HEK293 (cell line): ENCODE results near the gene GGNBP2.
A peak's percentile ranks its signal among the peaks of the same experiment; 100 is the strongest.

ENCODE experiments used
- BCL11A ChIP-seq: fragments of 450-650 bp; formaldehyde crosslinking; IDR thresholded peaks from 2 replicates; pipeline ENCODE4 v1.5.1; 2016; ENCODE audit warnings: low read depth, missing biosample characterization, missing genetic modification characterization
- GFI1B ChIP-seq: fragments of 450-650 bp; formaldehyde crosslinking; IDR thresholded peaks from 2 replicates; pipeline ENCODE4 v1.5.1; 2016; ENCODE audit warnings: missing biosample characterization, missing genetic modification characterization
- KLF7 ChIP-seq: fragments of 450-650 bp; formaldehyde crosslinking; IDR thresholded peaks from 2 replicates; pipeline ENCODE4 v1.5.1; 2016; ENCODE audit warnings: missing biosample characterization, missing genetic modification characterization, borderline replicate concordance
- PBX3 ChIP-seq: sonication (generic); formaldehyde crosslinking; IDR thresholded peaks from 2 replicates; pipeline ENCODE4 v1.8.1; 2022; ENCODE audit warnings: mild to moderate bottlenecking, moderate library complexity, missing genetic modification reagents
- REST ChIP-seq: fragments of 450-650 bp; formaldehyde crosslinking; IDR thresholded peaks from 2 replicates; pipeline ENCODE4 v1.5.1; 2016; ENCODE audit warnings: missing biosample characterization, missing genetic modification characterization
- ZBTB49 ChIP-seq: fragments of 450-650 bp; formaldehyde crosslinking; IDR thresholded peaks from 2 replicates; pipeline ENCODE4 v1.5.1; 2016; ENCODE audit warnings: missing biosample characterization, missing genetic modification characterization, low read depth
- ZBTB6 ChIP-seq: fragments of 450-650 bp; formaldehyde crosslinking; IDR thresholded peaks from 2 replicates; pipeline ENCODE4 v1.5.1; 2017; ENCODE audit warnings: missing biosample characterization, missing genetic modification characterization
- ZEB2 ChIP-seq: fragments of 450-650 bp; formaldehyde crosslinking; IDR thresholded peaks from 2 replicates; pipeline ENCODE4 v1.5.1; 2016; ENCODE audit warnings: missing biosample characterization, missing genetic modification characterization
- ZFP69B ChIP-seq: fragments of 450-650 bp; formaldehyde crosslinking; IDR thresholded peaks from 2 replicates; pipeline ENCODE4 v1.5.1; 2016; ENCODE audit warnings: missing biosample characterization, missing genetic modification characterization
- ZIC2 ChIP-seq: fragments of 450-650 bp; formaldehyde crosslinking; IDR thresholded peaks from 2 replicates; pipeline ENCODE4 v1.5.1; 2016; ENCODE audit warnings: missing biosample characterization, missing genetic modification characterization
- ZNF19 ChIP-seq: fragments of 450-650 bp; formaldehyde crosslinking; IDR thresholded peaks from 2 replicates; pipeline ENCODE4; 2016; ENCODE audit warnings: missing biosample characterization, missing genetic modification characterization, low read depth
- ZNF292 ChIP-seq: fragments of 450-650 bp; formaldehyde crosslinking; IDR thresholded peaks from 2 replicates; pipeline ENCODE4 v1.5.1; 2016; ENCODE audit warnings: low read depth, missing biosample characterization, missing genetic modification characterization, borderline replicate concordance
- ZNF366 ChIP-seq: fragments of 450-650 bp; formaldehyde crosslinking; conservative IDR thresholded peaks from 2 replicates; pipeline ENCODE4 v1.5.1; 2016; ENCODE audit warnings: missing biosample characterization, missing genetic modification characterization
- ZNF555 ChIP-seq: fragments of 450-650 bp; formaldehyde crosslinking; conservative IDR thresholded peaks from 2 replicates; pipeline ENCODE4 v1.5.1; 2017; ENCODE audit warnings: missing biosample characterization, mild to moderate bottlenecking, missing genetic modification characterization, inconsistent platforms
- ZNF660 ChIP-seq: fragments of 450-650 bp; IDR thresholded peaks from 2 replicates; pipeline ENCODE4 v1.5.1; 2018; ENCODE audit warnings: missing biosample characterization, mild to moderate bottlenecking, missing genetic modification characterization
- ZNF664 ChIP-seq: fragments of 450-650 bp; formaldehyde crosslinking; IDR thresholded peaks from 2 replicates; pipeline ENCODE4 v1.5.1; 2016; ENCODE audit warnings: missing biosample characterization, missing genetic modification characterization
- ZNF76 ChIP-seq: fragments of 450-650 bp; formaldehyde crosslinking; IDR thresholded peaks from 2 replicates; pipeline ENCODE4; 2016; ENCODE audit warnings: low read depth, missing biosample characterization, missing genetic modification characterization, borderline replicate concordance
- ZSCAN23 ChIP-seq: fragments of 450-650 bp; formaldehyde crosslinking; IDR thresholded peaks from 2 replicates; pipeline ENCODE4 v1.5.1; 2016; ENCODE audit warnings: missing biosample characterization, missing genetic modification characterization
- ZSCAN30 ChIP-seq: fragments of 450-650 bp; IDR thresholded peaks from 2 replicates; pipeline ENCODE4 v1.5.1; 2018; ENCODE audit warnings: missing biosample characterization, mild to moderate bottlenecking, missing genetic modification characterization, moderate library complexity
- TF ChIP-seq, protein P1 (sequence below): fragments of 450-650 bp; formaldehyde crosslinking; IDR thresholded peaks from 2 replicates; pipeline ENCODE4 v1.5.1; 2016; ENCODE audit warnings: missing biosample characterization, missing genetic modification characterization, borderline replicate concordance
- TF ChIP-seq, protein P2 (sequence below): fragments of 450-650 bp; formaldehyde crosslinking; conservative IDR thresholded peaks from 2 replicates; pipeline ENCODE4 v1.5.1; 2016; ENCODE audit warnings: low read depth, missing biosample characterization, missing genetic modification characterization

Gene GGNBP2

GRCh38 chr17:36533935-36534839, 10.5 kb upstream of the GGNBP2 start (continued):
- TF ChIP-seq ZEB2 (tag by site-specific recombination) (peak; percentile 97), ZNF76 (peak; percentile 58; the same call in 1 of the 2 replicates), REST (0 out of 2 replicates have a peak, but pooled peaks have one; percentile 35), BCL11A (tag by site-specific recombination) (no peak), ZBTB49 (no peak), KLF7 (peak; percentile 48; the same call in 1 of the 2 replicates), ZNF660 (tag by site-specific recombination) (peak; percentile 45), PBX3 (CRISPR knock-in tag) (no peak), ZNF664 (tag by site-specific recombination) (no peak), ZFP69B (tag by site-specific recombination) (no peak), ZNF555 (tag by site-specific recombination) (no peak), ZSCAN30 (tag by site-specific recombination) (0 out of 2 replicates have a peak, but pooled peaks have one; percentile 6), ZNF292 (tag by site-specific recombination) (no peak), ZNF19 (tag by site-specific recombination) (no peak), ZNF366 (tag by site-specific recombination) (peak; percentile 77; the same call in 1 of the 2 replicates), ZIC2 (tag by site-specific recombination) (peak; percentile 24; the same call in 1 of the 2 replicates), GFI1B (tag by site-specific recombination) (no peak), ZBTB6 (tag by site-specific recombination) (no peak), ZSCAN23 (tag by site-specific recombination) (0 out of 2 replicates have a peak, but pooled peaks have one; percentile 59)
- TF ChIP-seq, protein P1, sequence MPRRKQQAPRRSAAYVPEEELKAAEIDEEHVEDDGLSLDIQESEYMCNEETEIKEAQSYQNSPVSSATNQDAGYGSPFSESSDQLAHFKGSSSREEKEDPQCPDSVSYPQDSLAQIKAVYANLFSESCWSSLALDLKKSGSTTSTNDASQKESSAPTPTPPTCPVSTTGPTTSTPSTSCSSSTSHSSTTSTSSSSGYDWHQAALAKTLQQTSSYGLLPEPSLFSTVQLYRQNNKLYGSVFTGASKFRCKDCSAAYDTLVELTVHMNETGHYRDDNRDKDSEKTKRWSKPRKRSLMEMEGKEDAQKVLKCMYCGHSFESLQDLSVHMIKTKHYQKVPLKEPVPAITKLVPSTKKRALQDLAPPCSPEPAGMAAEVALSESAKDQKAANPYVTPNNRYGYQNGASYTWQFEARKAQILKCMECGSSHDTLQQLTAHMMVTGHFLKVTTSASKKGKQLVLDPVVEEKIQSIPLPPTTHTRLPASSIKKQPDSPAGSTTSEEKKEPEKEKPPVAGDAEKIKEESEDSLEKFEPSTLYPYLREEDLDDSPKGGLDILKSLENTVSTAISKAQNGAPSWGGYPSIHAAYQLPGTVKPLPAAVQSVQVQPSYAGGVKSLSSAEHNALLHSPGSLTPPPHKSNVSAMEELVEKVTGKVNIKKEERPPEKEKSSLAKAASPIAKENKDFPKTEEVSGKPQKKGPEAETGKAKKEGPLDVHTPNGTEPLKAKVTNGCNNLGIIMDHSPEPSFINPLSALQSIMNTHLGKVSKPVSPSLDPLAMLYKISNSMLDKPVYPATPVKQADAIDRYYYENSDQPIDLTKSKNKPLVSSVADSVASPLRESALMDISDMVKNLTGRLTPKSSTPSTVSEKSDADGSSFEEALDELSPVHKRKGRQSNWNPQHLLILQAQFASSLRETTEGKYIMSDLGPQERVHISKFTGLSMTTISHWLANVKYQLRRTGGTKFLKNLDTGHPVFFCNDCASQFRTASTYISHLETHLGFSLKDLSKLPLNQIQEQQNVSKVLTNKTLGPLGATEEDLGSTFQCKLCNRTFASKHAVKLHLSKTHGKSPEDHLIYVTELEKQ (tag by site-specific recombination), result peak; percentile 6; the same call in 1 of the 2 replicates
- TF ChIP-seq, protein P2, sequence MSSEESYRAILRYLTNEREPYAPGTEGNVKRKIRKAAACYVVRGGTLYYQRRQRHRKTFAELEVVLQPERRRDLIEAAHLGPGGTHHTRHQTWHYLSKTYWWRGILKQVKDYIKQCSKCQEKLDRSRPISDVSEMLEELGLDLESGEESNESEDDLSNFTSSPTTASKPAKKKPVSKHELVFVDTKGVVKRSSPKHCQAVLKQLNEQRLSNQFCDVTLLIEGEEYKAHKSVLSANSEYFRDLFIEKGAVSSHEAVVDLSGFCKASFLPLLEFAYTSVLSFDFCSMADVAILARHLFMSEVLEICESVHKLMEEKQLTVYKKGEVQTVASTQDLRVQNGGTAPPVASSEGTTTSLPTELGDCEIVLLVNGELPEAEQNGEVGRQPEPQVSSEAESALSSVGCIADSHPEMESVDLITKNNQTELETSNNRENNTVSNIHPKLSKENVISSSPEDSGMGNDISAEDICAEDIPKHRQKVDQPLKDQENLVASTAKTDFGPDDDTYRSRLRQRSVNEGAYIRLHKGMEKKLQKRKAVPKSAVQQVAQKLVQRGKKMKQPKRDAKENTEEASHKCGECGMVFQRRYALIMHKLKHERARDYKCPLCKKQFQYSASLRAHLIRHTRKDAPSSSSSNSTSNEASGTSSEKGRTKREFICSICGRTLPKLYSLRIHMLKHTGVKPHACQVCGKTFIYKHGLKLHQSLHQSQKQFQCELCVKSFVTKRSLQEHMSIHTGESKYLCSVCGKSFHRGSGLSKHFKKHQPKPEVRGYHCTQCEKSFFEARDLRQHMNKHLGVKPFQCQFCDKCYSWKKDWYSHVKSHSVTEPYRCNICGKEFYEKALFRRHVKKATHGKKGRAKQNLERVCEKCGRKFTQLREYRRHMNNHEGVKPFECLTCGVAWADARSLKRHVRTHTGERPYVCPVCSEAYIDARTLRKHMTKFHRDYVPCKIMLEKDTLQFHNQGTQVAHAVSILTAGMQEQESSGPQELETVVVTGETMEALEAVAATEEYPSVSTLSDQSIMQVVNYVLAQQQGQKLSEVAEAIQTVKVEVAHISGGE (tag by site-specific recombination), result peak; percentile 80
